DOHH2 (cell line): ENCODE measurements around the gene CHPF2.

Source experiments
- EZH2phosphoT487 ChIP-seq: fragments of 200-600 bp; sonication (generic); IDR thresholded peaks from 2 replicates; pipeline ENCODE4 v1.6.1; 2017; ENCODE audit warnings: borderline replicate concordance, mild to moderate bottlenecking, antibody characterized with exemption, low read length, moderate library complexity, mixed read lengths
- TF ChIP-seq, protein P1 (sequence below): fragments of 200-600 bp; sonication (generic); IDR thresholded peaks from one replicate; pipeline ENCODE4 v1.5.1; 2014; ENCODE audit warnings: antibody characterized with exemption, mild to moderate bottlenecking, low read depth, low read length; ENCODE audit not compliant: poor library complexity, severe bottlenecking

DNA sequence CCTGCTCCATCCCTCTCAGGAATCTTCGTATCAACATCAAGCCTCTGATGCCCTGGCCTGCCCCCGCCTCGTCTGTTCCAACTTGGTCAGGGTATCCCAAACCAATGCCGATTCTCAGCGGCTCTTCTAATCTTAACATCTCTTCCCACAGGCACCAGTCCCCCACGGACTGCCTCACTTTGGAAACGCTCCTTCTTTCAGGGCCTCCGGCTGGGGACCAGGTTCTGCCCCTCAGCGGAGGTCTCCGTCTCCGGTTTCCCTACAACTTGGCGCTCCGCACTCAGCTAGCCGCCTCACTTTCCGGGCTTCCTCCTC, 5.8 kb upstream of the CHPF2 start:
- TF ChIP-seq, protein P1, sequence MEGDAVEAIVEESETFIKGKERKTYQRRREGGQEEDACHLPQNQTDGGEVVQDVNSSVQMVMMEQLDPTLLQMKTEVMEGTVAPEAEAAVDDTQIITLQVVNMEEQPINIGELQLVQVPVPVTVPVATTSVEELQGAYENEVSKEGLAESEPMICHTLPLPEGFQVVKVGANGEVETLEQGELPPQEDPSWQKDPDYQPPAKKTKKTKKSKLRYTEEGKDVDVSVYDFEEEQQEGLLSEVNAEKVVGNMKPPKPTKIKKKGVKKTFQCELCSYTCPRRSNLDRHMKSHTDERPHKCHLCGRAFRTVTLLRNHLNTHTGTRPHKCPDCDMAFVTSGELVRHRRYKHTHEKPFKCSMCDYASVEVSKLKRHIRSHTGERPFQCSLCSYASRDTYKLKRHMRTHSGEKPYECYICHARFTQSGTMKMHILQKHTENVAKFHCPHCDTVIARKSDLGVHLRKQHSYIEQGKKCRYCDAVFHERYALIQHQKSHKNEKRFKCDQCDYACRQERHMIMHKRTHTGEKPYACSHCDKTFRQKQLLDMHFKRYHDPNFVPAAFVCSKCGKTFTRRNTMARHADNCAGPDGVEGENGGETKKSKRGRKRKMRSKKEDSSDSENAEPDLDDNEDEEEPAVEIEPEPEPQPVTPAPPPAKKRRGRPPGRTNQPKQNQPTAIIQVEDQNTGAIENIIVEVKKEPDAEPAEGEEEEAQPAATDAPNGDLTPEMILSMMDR = no peak
- no peak for TF ChIP-seq EZH2phosphoT487
